GM19455 (cell line): ENCODE measurements around the gene CD200.
"Not testable (repeated sequence)": the region's sequence is repeated elsewhere in the genome, so short reads cannot be mapped to it uniquely, and the experiment has no call there.

Experiments
- ATAC-seq: cut with Tn5 transposase; IDR thresholded peaks from one replicate; pipeline ENCODE4 v1.9.1; 2021; ENCODE audit not compliant: unreplicated experiment

The CD200 gene

DNA sequence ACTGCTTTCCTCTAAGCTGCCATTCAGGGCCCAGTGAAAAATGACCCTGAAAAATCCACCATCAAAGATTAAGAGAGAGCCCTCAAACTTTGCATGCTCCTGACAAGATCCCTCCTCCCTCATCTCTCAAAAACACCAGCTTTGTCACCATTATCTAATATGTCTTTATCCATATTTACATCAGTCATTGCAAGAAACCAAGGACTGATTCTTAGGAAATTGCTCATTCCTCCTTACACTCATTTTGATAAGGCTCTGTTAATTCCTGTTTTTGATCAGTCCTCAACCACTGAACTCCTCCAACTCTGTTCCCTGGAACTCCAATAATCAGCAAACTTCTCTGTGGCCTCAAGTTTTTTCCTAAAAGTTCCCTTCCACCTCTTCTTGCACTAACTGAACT lies 51.8 kb downstream of the CD200 start:
- ATAC-seq = no peak

DNA sequence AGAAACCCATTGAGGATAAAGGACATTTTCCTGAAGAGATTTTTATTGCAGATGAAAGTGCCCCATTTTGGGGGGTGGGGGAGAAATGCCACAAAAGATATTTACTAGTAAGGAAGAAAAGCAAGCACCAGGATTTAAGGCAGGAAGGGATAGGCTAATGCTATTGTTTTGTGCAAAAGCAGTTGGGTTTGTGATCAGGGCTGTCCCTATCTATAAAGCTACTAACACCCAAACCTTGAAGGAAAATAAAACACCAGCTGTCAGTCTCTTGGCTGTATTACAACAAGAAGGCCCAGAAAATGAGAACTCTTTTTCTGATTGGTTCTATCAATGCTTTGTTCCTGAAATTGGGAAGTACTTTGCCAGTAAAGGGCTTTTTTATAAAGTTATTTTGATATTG lies 56.0 kb downstream of the CD200 start:
- ATAC-seq = no peak

DNA sequence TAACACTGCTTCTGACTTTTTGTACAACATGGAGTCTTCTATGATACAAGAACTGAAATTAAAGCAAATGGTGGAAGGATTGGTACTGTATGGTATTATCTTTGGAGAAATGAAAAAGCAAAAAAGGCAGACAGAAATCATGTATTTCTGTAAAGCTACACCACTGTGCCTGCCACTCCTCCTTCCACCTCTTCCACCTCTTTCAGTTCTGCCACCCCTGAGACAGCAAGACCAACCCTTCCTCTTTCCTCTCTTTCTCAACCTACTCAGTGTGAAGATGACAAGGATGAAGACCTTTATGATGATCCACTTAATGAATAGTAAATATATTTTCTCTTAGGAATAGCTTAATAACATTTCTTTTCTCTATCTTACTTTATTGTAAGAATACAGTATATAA lies 57.0 kb downstream of the CD200 start:
- no peak for ATAC-seq

DNA sequence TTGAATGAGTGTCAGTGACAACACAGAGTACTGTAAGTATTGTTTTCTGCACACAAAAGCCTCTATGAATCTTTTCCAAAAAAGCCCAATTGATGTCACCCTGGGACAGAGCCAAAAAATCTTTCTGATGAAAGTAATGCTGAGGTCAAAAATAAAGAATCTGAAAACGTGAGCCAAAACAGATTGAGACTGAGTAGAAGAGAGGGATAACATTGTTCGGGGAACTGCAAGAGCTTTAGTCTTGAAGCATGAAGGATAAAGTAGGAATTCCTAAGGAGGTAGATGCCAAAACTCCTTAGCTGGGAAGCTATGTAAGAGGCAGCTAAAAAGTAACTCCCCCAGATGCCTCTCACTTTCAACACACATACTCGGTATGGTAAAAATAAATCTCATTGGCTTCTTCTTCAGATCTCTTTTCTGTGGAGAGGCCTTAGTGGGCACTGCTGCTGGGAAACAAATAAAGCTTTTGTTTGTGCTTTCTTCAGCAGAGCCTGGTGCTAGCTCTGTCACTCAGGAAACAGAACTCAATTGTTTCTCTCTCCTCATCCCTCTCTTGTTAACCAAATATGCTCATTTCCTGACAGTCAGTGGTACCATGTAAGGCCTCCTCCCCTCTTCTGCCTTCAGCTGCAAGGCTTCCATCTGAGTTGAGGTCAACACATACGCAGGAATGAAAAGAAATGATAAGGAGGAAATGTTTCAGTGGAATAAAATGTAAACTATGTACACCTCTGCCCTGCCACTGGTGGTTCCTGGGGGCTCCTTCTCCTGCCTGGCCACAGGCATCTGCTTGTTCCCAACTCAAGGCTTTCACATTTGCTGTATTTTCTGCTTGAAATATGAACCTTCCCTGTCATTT lies 58.1 kb downstream of the CD200 start:
- ATAC-seq = no peak

DNA sequence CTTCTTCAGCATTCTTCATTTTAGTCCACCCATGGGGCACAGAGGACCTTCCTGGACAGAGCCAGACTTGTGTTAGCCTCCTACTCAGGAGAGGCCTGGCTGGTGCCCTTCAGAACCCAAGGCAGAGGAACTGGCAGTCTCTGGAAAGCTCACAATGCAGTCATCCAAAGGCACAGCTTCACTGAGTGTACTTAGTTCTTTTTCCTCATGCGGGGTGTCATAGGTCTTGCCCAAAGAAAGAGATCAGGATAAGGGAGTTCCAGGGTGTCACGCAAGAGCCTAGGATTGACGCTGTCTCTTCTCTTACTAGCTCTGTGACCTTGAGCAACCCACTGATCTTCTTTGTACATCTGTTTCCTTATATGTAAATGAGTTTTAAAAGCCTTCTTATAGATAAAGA lies 58.7 kb downstream of the CD200 start:
- no peak for ATAC-seq

DNA sequence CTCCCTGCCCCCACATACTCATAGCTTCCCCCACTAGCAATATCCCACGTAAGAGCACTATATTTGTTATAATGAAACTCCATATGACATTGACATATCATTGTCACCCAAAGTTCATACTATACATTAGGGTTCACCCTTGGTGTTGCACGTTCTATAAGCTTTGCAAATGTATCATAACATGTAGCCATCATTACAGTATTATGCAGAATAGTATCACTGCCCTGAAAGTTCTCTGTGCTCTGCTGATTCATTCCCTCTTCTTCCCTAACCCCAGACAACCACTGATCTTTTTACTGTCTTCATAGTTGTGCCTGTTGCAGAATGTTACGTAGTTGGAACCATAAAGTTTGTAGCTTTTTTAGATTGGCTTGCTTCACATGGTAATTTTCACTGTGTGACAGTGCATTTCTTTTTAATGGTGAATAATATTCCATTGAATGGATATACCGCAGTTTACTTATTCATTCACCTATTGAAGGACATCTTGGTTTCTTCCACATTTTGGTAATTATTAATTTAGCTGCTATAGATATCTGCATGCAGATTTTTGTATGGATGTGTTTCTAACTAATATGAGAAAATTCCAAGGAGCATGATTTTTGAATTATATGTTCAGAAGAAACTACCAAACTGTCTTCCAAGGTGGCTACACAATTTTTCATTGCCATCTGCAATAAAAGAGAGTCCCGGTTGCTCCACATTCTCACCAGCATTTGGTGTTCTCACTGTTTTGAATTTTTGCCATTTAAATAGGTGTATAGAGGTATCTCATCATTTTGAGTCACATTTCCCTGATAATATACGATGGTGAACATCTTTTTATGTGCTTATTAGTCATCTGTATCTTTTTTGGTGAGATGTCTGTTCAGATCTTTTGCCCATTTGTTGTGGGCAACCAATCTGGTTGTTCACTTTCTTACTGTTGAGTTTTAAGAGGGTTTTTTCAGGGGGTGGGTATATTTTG lies 59.7 kb downstream of the CD200 start:
- no peak for ATAC-seq

DNA sequence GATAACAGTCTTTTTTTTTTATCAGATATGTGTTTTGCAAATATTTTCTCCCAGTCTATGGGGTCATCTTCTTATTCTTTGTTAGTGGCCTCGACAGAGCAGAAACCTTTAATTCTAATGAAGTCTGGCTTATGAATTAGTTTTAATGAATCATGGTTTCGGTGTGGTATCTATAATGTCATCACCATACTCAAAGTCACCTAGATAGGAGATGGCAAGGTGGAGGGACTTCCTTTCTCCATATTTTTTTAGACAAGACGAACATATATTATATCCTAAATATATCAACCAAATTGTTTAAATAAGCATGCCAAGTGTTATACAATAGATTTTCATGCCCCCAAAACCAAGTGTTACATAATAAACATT lies 60.4 kb downstream of the CD200 start:
- ATAC-seq = no peak

DNA sequence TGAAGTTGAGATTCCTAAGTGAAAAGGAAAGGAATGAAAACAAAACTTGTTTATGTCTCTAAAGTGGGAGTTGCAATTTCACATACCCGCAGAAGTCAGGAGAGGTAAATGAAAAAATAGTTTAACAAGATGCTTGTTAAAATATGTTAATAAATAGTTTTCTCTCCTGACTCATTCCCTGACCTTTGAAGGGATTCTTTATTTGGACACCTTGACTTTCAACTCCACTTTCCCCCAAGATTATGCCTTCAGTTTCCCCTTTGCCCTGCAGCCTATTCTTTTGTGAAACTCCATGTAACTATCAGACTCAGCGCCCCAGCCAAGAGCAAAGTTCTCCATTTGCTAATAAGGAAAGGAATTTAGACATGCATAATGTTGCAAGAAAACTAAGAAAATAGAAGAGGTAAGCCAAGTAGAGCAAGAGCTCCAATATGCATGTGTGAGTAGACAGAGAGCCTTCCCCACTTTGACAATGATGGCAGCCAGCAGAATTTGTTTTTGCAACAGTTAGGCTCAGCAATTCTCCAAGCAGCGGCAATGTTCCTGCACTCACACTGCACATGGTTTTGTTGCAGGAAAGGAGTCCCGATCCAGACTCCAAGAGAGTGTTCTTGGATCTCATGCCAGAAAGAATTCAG lies 61.2 kb downstream of the CD200 start:
- no peak for ATAC-seq

DNA sequence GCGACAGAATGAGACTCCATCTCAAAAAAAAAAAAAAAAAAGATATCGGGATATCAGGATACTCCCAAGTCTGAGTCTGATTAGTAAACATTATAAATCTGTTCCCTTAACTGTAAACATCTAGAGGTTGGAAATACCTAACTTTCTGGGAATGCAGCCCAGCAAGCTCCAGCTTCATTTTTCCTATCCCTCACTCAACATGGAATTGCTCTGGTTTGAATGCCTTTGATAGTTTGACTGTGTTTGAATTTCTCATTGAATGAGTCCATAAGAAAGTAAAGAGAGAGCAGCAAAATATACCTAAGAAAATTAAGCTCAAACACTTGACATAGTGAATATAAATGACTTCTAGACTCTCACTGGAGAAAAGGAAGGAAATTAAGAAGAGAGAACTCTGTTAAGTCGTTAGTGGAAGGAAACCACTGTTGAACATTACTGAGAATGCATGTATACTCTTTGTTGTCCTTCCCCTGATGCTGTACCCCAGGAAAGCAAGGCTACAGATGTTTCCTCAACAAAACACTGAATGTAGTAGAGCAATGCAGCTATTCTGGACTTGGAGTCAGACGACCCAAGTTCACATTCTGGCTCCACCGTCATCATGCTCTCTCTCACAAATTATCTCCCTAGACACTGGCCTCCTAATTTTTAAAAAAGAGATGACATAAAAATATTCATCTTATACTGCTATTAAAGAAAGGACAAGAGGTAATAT lies 62.4 kb downstream of the CD200 start:
- no peak for ATAC-seq

DNA sequence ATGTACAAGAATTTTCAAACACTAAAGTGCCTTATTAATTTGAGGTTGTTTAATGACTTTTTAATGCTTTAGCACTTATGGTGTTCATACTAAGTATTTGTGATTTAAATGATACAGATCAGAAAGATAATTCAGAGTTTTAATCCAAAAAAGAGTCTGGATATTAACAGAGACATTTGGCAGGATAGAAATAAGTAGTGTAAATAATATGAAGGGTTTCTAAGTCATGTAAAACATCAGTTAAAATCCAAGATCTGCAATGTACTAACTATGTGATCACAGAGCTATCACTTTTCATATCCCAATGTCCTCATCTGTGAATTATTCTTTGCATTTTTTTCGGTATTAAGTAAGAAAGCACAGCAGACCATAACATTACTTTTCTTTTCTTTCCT lies 62.9 kb downstream of the CD200 start:
- no peak for ATAC-seq

DNA sequence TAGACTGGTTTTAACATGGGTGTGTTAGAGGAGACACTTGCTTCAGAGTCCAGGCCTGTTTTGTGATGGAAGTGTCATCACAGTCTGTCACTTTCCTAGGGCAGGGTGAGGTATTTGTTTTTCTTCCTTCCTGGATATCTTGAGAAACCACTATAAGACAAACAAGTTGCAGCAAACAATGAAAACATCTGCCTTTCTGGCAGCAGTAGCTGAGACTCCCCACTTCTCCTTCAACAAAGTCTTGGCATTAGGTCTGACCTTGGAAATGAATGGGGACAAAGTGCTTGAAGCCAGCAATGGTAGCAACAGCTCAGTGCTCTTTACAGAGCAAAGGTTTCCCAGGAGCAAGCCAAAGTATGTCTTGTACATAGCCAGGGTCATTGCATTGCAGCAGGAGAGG lies 64.6 kb downstream of the CD200 start:
- no peak for ATAC-seq

DNA sequence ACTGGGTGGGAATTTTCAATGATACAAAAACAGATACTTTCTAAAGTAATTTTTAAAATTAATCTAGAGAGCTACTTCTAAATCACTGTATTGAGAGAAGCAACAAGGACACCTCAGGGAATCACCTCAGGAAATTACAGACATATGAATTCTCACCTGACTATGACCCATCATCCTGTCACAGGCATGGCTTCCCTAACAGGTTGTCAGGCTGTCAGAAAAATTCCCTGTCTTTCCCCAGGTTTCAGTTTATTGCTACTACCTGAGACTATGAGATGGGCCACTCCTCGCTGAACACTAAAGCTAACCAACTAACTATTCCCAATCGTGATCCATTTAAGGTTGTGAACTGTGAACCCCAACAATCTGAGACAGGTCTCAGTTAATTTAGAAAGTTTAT lies 66.1 kb downstream of the CD200 start:
- ATAC-seq = no peak

DNA sequence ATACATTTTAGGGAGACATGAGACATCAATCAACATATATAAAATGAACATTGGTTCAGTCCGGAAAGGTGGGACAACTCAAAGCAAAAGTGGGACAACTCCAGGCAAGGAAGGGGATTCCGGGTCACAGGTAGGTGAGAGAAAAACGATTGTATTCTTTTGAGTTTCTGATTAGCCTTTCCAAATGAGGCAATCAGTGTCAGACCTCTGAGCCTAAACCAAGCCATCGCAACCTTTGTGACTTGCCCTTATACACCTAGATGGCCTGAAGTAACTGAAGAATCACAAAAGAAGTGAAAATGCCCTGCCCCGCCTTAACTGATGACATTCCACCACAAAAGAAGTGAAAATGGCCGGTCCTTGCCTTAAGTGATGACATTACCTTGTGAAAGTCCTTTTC lies 66.6 kb downstream of the CD200 start:
- ATAC-seq = not testable (repeated sequence)

DNA sequence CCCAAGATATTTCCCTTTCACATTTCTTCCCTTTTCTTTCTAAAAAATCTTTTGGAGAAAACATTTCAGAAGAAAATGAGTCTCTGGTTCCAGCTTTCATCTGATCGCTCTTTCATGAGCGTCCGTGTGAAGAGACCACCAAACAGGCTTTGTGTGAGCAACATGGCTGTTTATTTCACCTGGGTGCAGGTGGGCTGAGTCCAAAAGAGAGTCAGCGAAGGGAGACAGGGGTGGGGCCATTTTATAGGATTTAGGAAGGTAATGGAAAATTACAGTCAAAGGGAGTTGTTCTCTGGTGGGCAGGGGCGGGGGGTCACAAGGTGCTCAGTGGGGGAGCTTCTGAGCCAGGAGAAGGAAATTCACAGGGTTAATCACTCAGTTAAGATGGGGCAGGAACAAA lies 67.4 kb downstream of the CD200 start:
- not testable (repeated sequence) for ATAC-seq

DNA sequence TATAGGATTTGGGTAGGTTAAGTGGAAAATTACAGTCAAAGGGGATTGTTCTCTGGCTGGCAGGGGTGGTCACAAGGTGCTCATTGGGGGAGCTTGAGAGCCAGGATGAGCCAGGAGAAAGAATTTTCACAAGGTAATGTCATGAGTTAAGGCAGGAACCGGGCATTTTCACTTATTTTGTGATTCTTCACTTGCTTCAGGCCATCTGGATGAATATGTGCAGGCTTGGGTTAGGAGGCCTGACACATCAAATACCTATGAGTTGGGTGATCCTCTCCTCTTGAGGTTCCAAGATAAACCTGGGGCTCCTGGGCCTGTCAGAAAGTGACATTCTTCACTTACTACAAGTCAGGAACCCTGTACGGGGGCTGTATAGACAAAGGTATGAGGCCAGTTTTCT lies 68.7 kb downstream of the CD200 start:
- ATAC-seq = no peak

DNA sequence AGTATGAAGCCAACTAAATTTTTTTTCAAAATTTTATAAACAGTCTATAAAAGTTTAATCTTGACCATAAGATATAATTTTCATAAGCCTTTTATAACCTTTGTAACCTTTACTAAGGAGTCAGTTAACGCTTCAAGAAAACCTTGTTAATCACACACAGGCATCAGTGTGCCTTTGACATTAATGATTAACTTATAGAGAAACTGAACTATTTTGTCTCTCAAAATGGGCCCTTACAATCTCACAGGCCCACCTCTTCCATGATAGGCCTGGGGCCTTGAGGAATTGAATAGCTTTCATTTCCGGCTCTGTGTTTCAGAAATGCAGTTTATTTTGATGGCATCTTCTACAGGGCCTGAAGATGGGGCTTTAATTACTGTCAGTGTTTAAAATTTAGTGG lies 70.1 kb downstream of the CD200 start:
- no peak for ATAC-seq

DNA sequence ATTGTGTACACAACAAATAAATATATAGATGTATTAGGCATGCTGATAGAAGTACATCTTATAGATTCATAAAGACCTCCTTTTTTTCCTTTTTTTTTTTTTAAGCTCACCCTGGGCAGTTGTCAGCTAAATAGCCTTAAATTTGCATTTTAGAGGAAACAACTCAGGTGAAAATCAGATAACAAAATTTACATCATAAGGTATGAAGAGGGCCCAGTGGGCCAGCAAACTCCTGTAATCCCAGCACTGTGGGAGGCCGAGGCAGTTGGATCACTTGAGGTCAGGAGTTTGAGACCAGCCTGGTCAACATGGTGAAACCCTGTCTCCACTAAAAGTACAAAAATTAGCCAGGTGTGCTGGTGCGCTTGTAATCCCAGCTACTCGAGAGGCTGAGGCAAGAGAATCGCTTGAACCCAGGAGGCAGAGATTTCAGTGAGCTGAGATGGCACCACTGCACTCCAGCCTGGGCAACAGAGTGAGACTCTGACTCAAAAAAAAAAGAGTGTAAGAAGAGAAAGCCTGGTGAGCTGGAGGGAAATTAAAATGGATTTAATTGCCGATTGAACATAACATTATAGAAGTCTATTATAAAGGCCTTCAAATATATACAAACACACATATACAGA lies 72.1 kb downstream of the CD200 start:
- ATAC-seq = not testable (repeated sequence)

DNA sequence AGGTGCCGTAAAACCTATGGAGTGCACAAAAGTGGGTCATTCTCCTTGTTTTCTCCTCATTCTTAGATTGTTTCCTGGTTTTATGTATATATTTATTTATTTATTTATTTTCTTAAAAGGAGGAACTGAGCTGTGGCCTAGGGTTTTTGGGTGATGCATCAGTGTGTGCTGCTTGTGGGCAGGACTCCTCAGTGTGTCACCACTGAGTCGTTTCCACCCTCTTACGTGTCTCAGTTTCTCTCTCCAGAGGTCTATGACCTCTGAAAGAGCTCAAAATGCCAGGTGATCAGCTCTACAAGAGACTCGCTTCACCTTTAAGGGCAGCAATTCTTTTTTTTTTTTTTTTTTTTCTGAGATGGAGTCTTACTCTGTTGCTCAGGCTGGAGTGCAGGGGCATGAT lies 72.9 kb downstream of the CD200 start:
- ATAC-seq = no peak

DNA sequence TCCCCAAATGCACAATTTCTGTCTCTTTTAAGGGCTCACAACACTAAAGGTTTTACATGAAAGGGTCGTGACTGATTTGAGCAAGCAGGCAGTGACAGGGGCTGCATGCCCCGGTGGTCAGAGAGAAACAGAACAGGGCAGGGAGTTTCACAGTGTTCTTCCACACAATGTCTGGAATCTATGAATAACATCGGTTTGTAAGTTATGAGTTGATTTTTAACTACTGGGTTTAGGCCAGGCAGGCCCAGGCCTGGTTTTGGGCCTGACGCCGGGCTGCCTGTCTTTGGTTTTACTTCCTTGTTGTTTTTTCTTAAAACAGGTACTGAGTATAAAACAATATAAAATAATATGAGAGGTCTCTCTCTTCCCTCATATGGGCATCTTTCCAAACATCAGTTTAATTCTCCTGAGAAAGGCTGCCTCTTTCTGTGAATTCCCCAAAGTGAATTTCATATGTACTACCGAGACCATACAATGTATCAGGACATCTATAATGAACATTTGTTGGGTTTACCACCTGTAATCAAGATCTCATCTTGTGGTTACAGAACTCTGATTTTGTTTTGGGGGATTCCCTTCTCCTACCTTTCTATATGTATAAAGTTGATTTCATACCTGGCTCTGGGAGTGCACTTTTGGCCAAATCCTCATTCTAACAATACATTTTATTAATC lies 74.4 kb downstream of the CD200 start:
- ATAC-seq = no peak
